GM19463 (cell line): ENCODE data around the gene SPSB4.

Source experiments
- ATAC-seq: cut with Tn5 transposase; IDR thresholded peaks from one replicate; pipeline ENCODE4 v1.9.1; 2021; ENCODE audit warnings: mild to moderate bottlenecking, moderate library complexity; ENCODE audit not compliant: unreplicated experiment

Gene SPSB4

DNA sequence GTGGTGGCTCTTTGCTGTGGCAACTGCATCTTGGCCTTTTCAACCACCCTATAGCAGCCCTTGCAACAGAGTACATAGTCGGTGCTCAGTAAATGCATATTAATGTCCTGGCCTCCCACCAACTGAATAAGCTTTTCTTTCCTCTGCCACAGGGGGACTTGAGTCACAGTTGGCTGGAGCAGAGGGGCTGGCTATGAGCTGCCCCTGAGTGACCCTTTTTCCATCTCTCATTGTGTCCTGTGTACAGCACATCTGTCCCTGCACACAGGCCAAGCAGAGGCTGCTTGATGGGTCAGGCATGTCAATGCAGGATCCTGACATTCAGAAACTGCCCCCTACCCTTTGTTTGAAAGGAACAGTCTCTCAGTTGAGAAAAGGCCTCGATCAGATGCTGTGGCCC is 22.4 kb downstream of the SPSB4 start:
- no peak for ATAC-seq

DNA sequence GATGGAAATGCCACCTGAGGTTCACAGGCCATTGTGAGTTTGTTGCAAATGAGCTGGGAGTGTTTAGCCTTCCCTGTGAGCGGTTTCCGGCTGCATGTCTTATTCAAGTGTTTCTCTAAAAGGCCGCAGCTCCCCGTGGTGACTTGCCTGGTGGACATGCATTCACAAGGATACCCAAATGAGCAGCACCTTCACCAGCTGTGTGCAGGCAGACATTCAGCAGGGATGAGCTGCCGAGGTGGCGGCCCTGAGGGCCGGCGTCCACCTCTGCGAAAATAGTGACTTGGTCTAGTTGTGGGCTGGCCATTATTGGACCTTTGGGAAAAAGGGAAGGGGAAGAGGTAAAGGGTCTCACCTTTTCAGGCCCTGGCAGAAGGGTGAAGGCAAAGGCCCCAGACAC is 23.4 kb downstream of the SPSB4 start:
- no peak for ATAC-seq

DNA sequence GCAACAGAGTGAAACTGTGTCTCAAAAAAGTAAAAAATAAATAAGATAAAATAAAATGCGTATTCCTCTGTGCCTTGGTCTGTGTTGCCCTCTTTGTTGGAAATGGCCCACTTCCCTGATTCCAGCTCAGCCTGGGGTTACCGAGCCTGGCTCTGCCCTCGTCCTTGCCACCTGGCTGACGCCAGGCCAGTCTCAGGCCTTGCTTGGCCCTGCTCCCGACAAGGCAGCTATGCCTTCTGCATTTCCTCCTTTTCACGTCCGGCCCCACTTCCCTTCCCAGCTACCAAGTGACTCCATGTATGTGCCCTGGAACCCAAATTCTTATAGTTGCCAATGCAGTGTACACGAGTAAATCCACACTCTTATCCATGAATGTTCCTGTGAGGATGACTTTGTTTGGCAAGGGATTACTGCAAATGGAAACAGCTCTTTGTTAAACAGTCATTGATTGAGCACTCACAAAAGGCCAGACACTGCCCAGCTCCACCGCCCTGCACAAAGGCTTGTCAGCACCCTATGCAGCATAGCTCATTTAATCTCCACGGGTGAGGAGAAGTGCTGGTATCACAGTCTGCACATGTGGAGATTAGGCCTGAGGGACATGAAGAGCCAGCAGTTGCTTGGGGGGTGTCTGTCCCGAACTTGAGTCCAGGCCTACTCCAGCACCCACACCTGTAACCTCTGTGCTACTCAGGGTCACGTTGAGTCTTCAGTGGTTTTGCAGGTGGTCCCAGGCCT is 25.1 kb downstream of the SPSB4 start:
- ATAC-seq = no peak

DNA sequence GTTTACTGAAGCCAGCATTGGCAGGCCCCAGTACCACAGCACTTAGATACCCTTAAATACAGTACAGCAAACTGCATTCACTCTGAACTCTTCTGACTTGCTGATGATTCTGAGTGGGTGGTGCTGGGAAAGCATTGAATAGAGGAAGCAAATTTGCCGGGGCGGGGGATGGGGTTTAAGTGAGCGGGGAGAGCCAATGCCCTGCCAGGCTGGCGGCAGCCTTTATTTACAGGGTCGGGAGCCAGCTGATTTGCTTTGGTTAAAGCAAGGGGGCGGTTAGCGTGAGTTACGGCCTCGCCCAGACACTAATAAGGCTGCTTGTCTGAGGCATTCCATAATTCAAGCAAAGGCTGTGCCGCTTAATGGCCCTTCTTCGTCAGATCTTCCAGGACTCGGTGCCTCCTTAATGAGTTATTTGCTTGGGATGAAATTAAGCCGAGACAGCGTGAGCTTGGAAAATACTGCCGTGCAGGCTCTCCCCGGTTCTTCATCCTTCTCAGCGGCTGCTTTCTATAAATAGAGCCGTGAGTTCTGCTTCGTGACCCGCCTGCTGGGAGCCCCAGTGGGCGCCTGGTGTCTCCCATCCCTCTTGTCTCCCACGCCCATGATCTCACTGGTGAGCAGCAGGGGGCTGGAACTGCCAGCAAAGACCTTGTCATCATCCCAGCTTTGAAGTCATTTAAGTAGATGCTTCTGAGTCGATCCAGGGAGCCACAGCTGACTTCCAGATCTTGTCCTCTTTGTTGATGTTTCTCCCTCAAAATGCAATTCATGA is 25.8 kb downstream of the SPSB4 start:
- no peak for ATAC-seq

DNA sequence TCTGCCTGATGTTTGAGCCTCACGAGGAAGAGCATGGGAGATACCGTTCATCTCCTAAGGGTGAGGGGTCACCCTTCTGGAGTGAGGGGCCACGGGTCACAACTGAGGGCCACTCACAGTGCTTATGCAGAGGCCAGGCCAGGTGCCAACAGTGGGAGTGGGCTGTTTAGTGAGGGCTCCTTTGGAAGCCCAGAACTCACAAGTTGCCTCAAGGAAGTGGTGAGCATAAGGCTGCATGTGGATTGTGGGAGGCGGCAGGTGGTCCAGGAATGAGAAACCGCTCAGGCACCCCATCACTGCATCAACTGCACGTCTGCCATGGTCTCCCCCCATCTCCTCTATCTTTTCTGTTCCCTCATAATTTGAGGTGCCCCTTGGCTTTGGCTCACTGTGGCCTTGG is 26.5 kb downstream of the SPSB4 start:
- no peak for ATAC-seq

DNA sequence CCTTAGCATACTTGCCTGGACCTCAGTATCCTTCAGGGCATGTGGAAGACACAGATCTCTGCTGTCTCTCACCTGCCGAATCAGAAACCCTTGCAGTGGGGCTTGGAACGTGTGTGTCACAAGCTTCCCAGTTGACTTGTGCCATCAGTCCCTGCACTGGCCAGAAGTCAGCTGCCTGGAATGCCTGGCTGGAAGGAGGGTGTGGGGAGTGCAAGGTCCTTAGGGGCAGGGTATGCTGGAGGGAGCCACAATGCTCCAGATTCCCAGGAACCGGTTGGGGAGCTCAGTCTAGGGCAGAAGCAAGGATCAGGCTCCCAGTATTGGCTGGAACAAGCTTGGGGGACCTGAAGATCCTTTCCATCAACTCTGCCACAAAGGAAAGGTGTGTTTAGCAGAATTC is 27.1 kb downstream of the SPSB4 start:
- ATAC-seq = no peak

DNA sequence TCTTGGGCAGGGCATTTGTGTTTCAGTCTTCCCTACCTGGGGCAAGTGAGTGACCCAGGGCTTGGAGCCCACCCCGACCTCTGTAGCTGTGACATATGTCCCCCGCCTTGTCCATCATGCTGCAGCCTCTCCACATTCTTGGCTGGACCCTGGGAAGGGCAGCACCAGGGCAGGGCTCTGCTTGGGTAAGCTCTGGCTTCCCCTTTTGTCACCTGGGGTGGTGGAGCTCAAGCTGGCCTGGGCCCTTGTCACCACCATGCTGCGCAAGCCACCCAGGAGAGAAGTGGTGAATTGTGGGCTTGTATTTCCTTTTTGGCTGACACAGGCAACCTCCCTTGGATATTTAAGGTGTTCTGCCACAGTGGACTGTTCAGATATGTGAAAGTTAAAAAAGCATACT is 29.3 kb downstream of the SPSB4 start:
- no peak for ATAC-seq

DNA sequence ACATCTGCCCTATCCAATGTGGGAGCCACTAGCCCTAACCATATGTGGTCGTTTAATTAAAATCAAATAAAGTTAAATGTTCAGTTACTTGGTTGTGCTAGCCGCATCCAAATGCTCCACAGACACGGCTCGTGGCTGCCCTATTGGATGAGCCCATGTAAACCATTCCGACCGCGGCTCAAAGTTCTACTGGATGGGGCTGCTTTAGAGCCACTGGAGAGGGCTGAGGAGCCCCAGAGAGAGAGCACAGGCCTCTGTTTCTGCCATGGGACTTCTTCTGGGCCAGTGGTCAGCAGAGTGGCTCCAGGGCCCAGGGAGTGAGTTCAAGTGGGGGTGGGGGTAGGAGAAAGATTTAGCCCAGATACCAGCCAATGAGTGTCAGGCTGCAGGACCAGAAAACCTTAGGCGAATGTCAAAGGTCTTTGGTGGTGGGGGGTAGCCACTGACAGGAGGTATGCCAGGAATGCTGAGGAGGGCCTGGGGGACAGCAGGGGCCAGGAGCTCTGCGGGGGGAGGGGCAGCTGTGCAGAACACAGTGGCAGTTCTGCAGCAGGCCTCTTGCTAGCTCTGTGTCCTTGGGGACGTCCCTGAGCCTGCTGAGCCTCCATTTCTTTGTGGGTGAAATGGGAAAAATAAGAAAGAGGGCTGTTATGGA is 30.1 kb downstream of the SPSB4 start:
- ATAC-seq = no peak

DNA sequence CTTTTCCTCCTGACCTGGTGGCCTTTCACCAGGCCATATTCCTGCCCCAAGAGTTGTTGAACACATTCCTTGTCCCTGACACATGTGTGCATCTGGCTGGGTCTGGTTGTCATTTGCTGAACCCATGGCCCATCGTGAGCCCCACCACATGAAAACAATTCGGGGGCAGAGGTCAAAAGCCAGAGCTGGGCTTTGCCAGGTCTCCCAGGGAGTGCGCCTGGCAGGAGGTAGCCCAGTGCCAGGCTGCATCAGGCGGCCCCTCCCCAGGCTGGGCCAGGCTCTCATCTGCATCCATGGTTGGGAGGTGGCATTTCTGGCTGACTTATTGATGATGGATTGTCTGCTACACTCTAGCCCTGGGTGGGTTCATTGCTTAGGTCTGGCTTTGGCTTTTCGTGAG is 30.9 kb downstream of the SPSB4 start:
- no peak for ATAC-seq

DNA sequence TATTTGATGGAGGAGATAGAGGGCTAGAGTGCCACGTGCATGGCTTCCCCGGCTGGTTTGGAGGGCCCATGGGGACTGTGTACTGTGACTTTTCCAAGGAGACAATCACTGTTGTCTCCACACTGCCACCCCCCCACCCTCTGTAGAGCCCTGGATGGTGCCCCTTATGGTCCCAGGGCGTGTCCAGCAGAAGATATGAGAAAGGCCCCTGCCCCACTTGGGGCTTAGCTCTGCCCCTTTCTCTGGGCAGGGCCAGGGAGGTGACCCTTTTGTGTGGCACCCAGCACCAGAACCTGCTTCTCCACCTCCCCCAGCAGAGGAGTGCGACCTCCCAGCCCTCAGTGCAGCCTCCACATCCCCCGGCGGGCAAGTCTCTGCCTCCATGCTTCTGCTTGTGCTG is 32.1 kb downstream of the SPSB4 start:
- no peak for ATAC-seq

DNA sequence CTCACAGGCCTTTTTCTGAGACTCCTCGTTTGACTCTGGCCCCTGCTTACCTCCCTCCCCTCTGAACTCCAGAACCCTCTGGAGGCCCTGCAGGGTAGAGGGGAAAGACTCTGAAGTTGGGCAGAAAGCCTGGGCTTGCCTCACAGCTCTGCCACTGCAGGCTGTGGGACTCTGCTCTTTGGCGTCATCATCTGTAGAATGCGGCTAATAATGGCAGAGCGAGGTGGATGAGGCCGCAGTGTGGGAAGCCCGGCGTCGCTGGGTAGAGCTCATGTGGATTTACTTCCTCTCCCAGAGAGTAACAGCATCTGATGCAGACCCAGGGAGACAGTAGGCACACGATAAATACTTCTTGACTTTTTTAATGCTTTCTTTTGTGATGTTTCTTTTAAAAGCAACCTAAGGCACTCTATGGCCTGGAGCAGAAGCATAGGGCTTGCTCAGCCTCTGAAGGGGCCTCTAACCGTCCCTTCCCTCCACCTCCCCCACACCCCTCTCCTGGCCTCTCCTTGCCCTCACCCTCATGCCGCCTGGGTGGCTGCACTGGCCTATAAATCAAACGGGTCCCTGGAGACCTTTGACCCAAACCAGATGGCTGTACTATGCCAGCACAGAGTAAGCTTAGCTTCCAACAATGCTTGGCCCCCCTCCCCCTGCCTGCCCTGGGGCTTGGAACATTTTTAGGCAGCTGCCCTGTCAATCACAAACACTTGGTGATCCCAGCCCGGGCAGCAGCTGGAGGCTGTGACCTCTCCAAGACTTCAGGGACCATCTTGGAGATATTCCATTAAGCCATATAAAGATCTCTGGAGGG is 32.9 kb downstream of the SPSB4 start:
- no peak for ATAC-seq

DNA sequence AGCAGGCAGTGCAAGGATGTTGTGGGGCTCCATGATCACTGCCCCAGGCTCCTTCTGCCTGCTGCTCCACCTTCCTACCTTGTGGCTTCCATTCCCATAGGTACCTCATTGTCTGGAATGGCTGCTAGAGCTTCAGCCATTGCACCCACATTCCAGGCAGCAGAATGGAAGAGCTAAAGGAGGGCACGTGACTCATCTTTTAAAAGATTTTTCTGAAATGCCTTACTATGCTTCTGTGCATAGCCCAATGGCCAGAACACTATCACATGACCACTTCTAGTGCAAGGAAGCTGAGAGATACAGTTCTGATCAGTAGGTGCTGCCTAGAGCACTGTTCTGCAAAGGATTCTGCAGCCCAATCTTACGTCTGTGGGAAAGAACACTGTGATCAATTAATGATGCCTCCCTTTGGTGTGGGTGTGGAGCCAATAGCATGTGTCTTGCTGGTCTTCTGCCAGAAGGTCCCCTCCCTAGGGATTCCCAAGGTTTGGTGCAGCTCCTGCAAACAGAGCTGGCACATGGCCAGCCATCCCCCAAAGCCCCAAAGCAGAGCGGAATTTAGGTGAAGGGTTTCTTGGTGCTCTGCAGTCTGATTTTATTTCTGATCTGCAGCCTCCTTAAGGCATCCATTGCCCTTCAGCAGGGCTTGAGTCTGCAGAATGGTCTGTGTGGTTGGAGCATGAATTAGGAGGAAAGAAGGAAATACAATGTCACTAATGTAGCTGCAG is 34.4 kb downstream of the SPSB4 start:
- ATAC-seq = no peak

DNA sequence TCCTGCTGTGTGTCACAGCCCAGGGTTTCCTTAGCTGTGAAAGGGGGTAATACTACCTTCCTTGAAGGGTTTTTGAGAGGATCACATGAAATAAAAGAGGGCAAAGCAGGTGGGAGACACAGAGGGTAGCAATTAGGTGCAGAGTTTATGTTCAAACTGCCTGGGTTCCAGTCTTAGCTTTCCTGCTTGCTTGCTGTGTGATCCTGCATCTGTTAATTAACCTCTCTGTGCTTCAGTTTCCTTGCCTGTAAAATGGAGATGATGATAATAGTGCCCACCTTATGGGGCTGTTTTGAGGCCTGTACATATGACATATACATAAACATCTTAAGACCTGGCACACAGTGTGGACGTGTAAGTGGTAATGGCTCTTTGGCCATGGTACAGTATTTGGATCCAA is 35.0 kb downstream of the SPSB4 start:
- no peak for ATAC-seq

DNA sequence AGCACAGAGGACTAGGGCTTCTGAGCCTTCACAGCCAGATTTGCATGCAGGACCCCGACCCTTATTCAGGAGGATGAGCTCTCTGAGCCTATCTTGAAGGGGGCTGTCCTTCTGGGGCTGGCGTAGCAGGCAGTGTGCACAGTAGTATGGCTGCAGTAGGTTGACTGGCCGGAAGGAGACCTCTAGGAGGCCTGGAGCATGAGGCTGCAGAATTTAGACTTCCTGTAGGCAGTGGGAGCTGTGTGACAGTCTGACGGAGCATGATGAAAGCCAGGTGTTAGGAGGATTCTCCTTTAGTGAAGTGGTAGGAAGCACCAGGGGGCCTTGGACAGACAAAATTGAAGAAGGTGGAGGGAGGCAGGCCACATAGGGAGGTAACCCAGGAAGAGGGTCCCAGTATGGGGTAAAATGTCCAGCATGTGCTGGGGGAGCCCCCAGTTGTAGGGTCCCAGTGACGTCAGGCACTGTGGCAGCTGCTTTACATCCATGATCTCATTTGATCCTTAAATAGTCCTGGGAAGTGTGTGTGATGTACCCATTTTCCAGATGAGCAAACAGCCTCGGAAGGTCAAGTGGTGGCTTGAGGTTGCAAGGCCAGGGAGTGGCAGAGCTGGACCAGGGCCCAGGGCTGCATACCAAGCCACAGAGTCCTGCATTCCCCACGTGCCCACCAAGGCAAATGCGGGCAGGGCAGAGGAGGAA is 36.1 kb downstream of the SPSB4 start:
- no peak for ATAC-seq

DNA sequence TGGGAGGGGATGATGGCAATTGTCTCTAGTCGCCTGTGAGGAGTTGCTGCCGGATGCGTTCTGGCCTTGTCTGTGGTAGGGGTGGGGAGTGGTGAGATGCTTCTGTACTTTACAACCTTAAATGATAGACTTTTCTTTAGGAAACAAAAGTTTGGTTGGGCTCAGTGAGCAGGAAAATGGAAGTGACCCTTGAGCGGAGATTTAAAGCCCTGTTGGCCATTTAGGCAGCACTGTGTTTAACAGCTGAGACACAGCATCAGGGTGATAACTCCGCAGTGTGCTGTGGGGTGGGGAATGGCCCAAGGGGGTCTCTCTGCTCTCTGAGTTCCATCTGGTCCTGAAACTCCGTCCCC is 36.6 kb downstream of the SPSB4 start:
- ATAC-seq = no peak

DNA sequence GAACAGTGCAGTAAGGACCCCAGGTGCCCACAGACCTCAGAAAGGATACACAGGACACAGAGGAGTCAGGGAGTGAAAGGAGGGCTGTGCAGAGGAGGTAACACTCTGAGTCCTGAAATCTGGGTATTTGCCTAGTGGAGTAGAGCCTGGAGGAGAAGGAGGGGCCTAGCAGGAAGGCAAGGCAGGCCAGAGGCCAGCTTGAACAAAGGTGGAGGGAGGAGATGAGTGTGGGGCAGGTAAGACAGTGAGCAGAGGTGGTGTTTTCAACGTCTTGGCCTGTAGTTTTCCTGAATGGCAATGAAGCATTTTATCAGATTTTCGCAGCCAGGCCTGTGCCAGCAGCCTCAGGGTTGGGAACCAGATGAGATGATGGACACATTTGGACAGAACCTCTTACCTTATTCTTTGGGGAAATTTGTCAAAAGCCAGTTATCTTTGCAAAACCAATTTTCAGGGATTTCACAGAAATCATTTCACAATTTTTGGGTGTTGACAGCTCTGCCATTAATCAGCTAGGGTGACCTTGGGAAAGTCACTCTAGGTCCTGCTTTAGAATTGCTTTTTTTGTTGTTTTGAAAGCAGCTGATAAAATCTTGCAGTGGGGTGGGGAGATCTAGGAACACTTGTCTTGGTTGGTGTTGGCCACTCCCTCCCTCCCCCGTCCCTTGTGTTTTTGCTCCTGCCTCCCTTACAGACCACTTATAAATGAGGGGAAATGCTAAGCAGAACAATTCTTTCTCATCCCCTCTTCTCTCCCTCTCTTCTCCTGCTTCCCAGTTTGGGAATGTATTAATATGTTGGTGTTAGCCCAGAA is 38.4 kb downstream of the SPSB4 start:
- no peak for ATAC-seq

DNA sequence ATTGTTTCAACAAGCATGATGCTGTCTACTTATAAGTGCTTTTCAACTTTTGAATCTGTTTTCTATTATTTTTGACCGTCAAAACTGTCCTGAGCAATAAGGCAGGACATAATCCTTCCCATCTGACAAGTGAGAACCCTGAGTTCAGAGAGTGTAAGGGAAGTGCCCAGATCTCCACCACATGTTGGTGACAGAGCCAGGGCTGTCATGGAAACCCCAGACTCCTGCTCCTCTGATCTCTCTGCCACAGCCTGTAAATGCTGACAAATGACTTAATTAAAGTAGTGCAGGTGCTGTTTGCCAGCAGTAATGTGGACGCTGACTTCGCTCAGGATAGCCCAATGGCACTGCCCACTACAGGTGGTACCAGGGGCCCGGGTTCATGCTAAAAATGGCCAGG is 40.3 kb downstream of the SPSB4 start:
- ATAC-seq = no peak

DNA sequence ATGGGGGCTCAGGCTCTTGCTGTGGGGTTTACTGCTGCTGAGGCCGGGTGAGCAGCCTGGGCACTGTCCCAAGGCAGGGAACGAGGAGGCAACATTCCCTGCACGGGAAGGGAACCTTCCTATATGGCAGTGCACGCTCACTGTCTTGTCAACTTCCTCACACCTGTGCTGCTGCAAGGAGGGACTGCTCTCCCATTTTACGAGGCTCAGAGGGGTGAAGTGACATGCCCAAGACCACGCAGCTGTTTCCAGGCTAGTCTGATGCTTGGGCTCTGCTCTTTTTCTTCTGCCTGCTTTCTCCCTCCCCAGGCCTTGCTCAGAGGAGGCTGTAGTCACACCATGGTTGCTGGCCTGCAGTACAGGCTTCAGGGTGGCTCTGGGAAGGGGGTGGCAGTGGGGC is 41.5 kb downstream of the SPSB4 start:
- ATAC-seq = no peak

DNA sequence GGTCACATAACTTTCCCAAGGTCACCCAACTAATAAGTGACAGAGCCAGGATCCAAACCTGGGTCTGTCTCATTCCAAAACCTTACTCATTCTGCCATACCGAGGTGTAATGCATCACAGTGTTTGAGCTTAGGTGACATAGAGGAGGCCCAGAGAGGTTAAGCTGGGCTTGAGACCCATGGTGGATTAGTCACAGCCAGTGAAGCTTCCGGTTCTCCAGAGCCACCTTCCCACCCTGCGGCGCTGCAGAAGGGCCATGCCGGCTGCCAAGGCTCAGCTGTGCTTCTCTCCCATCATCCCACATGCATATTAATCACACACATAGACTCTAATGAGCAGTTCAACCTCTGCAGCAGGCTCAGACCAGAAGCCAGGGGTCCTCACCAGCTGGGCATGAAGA is 42.2 kb downstream of the SPSB4 start:
- no peak for ATAC-seq
